A204.1 (cell line): ENCODE data around the gene LIN37.

Experiments
- FAIRE-seq: peaks from 2 replicates; lab custom pipeline; 2012; peaks lifted over from hg19 to GRCh38; lab: Jason Lieb, UNC

Gene LIN37

GRCh38 chr19:35775046-35775297 lies 26.6 kb downstream of the LIN37 start:
- FAIRE-seq: no peak

- FAIRE-seq: peak; percentile 91
These were observed 27.1 kb downstream of the LIN37 start, which contains the start of gene ARHGAP33 for GRCh38 chr19:35775298-35776101. ARHGAP33 (plus strand) TSS chr19:35775564; CDS start chr19:35775659, 95 bp downstream.

GRCh38 chr19:35776102-35776788 lies 27.9 kb downstream of the LIN37 start:
- no peak for FAIRE-seq

- FAIRE-seq: no peak
These were observed 28.9 kb downstream of the LIN37 start for GRCh38 chr19:35777086-35777841.

- no peak for FAIRE-seq
These were observed 29.6 kb downstream of the LIN37 start for GRCh38 chr19:35777961-35778360.

- no peak for FAIRE-seq
These were observed 30.7 kb downstream of the LIN37 start for GRCh38 chr19:35779033-35779432.

GRCh38 chr19:35780058-35780457 lies 31.7 kb downstream of the LIN37 start:
- FAIRE-seq: no peak

GRCh38 chr19:35780717-35781116 lies 32.3 kb downstream of the LIN37 start:
- FAIRE-seq: no peak

GRCh38 chr19:35781650-35782049 lies 33.3 kb downstream of the LIN37 start:
- FAIRE-seq: no peak

- FAIRE-seq: no peak
These were observed 34.2 kb downstream of the LIN37 start for GRCh38 chr19:35782589-35782988.

GRCh38 chr19:35783469-35784434 lies 35.4 kb downstream of the LIN37 start:
- FAIRE-seq: no peak

- FAIRE-seq: no peak
These were observed 36.3 kb downstream of the LIN37 start for GRCh38 chr19:35784503-35785338.

GRCh38 chr19:35785339-35785627 lies 36.9 kb downstream of the LIN37 start:
- FAIRE-seq: no peak

GRCh38 chr19:35786299-35787160 lies 38.2 kb downstream of the LIN37 start:
- no peak for FAIRE-seq

GRCh38 chr19:35787227-35787799 lies 38.9 kb downstream of the LIN37 start:
- FAIRE-seq: no peak

- FAIRE-seq: no peak
These were observed 40.0 kb downstream of the LIN37 start for GRCh38 chr19:35788205-35788960.

- no peak for FAIRE-seq
These were observed 41.0 kb downstream of the LIN37 start for GRCh38 chr19:35789195-35789977.
